ENCODE results near the gene CCDC152.

DNA sequence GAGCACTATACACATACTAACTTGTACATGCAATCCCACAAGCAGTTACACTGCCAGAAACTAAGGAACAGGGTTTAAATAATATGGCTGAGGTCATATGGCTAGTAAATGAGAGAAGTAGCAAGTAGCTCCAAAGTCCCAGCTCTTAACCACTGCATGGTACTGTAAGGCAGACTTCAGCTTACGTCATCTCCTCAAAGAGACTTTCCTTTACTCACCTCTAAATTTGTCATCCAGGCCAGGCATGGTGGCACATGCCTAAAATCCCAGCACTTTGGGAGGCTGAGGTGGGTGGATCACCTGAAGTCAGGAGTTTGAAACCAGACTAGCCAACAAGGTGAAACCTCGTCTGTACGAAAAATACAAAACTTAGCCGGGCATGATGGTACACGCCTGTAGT lies 75.4 kb downstream of the CCDC152 start:
- TF ChIP-seq, protein P1, sequence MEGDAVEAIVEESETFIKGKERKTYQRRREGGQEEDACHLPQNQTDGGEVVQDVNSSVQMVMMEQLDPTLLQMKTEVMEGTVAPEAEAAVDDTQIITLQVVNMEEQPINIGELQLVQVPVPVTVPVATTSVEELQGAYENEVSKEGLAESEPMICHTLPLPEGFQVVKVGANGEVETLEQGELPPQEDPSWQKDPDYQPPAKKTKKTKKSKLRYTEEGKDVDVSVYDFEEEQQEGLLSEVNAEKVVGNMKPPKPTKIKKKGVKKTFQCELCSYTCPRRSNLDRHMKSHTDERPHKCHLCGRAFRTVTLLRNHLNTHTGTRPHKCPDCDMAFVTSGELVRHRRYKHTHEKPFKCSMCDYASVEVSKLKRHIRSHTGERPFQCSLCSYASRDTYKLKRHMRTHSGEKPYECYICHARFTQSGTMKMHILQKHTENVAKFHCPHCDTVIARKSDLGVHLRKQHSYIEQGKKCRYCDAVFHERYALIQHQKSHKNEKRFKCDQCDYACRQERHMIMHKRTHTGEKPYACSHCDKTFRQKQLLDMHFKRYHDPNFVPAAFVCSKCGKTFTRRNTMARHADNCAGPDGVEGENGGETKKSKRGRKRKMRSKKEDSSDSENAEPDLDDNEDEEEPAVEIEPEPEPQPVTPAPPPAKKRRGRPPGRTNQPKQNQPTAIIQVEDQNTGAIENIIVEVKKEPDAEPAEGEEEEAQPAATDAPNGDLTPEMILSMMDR (IDR thresholded peaks at IDR 0.05), result no peak
- no peak for TF ChIP-seq POLR2A (IDR thresholded peaks at IDR 0.05)
- TF ChIP-seq POLR2AphosphoS5 (IDR thresholded peaks at IDR 0.05), result no peak
